Posterior cingulate gyrus (tissue), 11 donors: Measurements from ENCODE around the gene CREB3L2.

Source experiments
- DNase-seq, 10 donors: peaks; one replicate each; pipeline versions ENCODE4 v3.0.0 to v3.0.0-alpha.2; 2020 to 2021; ENCODE audit warnings: mixed read lengths in 3 of 10
- intact Hi-C: fragments of 100-400 bp; cut with DNase I; formaldehyde crosslinking; loops from one replicate; pipeline ENCODE4 v1.15.1; 2023

CREB3L2 gene

GRCh38 chr7:137881607-137882260 lies 120.2 kb downstream of the CREB3L2 start:
- DNase-seq: no peak
- intact Hi-C loops: no loop called here

- intact Hi-C loops: no loop called here
- DNase-seq: no peak
Measured at GRCh38 chr7:137880432-137880831, 121.5 kb downstream of the CREB3L2 start.

GRCh38 chr7:137879357-137880158 lies 122.3 kb downstream of the CREB3L2 start:
- no peak for DNase-seq
- intact Hi-C loops: no loop called here

GRCh38 chr7:137878333-137878961 lies 123.4 kb downstream of the CREB3L2 start:
- intact Hi-C loops: no loop called here

GRCh38 chr7:137877027-137877675 lies 124.7 kb downstream of the CREB3L2 start:
- no peak for DNase-seq
- intact Hi-C loops: no loop called here

More at GRCh38 chr7:137878333-137878961, 123.4 kb downstream of the CREB3L2 start:
- peak in 3 of 10 donors; percentile 23 to 84 (median 35) for DNase-seq

GRCh38 chr7:137875746-137876145 lies 126.1 kb downstream of the CREB3L2 start:
- DNase-seq: no peak
- intact Hi-C loops: no loop called here

- intact Hi-C loops: no loop called here
- no peak for DNase-seq
Measured at GRCh38 chr7:137873979-137874777, 127.7 kb downstream of the CREB3L2 start.

GRCh38 chr7:137873524-137873923 lies 128.4 kb downstream of the CREB3L2 start:
- DNase-seq: no peak
- intact Hi-C loops: no loop called here

GRCh38 chr7:137871170-137871915 lies 130.5 kb downstream of the CREB3L2 start:
- intact Hi-C loops: no loop called here
- DNase-seq: no peak

GRCh38 chr7:137870684-137871083 lies 131.2 kb downstream of the CREB3L2 start:
- intact Hi-C loops: no loop called here
- DNase-seq: no peak

GRCh38 chr7:137870078-137870477 lies 131.8 kb downstream of the CREB3L2 start:
- intact Hi-C loops: no loop called here
- DNase-seq: no peak

GRCh38 chr7:137869260-137869659 lies 132.6 kb downstream of the CREB3L2 start:
- intact Hi-C loops: no loop called here
- DNase-seq: no peak

GRCh38 chr7:137867289-137867688 lies 134.6 kb downstream of the CREB3L2 start:
- DNase-seq: no peak
- intact Hi-C loops: no loop called here

GRCh38 chr7:137865764-137866163 lies 136.1 kb downstream of the CREB3L2 start:
- no peak for DNase-seq
- intact Hi-C loops: no loop called here

- DNase-seq: no peak
- intact Hi-C loops: no loop called here
Measured at GRCh38 chr7:137862964-137863363, 138.9 kb downstream of the CREB3L2 start.

- intact Hi-C loops: no loop called here
Measured at GRCh38 chr7:137862358-137862757, 139.5 kb downstream of the CREB3L2 start.

GRCh38 chr7:137860542-137860941 lies 141.3 kb downstream of the CREB3L2 start:
- intact Hi-C loops: no loop called here
- no peak for DNase-seq

More at GRCh38 chr7:137862358-137862757, 139.5 kb downstream of the CREB3L2 start:
- no peak for DNase-seq

GRCh38 chr7:137853053-137853452 lies 148.8 kb downstream of the CREB3L2 start:
- DNase-seq: no peak
- intact Hi-C loops: no loop called here

- intact Hi-C loops: no loop called here
- DNase-seq: no peak
Measured at GRCh38 chr7:137852108-137852507, 149.8 kb downstream of the CREB3L2 start.
